ENCODE measurements around the gene MTMR3.
A peak's percentile ranks its signal among the peaks of the same experiment; 100 is the strongest.

The MTMR3 gene

GRCh38 chr22:29872144-29872893 is 10.7 kb upstream of the MTMR3 start:
- no peak overlapping the region for H3K4me3 ChIP-seq (ENCODE audit: low read depth, low read length)
- peak overlapping the region; percentile 32 for H3K9ac ChIP-seq (ENCODE audit: low read depth, low read length)

GRCh38 chr22:29872989-29873388 is 10.0 kb upstream of the MTMR3 start:
- no peak overlapping the region for H3K4me3 ChIP-seq (ENCODE audit: low read depth, low read length)
- no peaks in the 10 kb centered on the region for H3K36me3 ChIP-seq (ENCODE audit: control insufficient read depth, insufficient read depth, low read length)
- no peak overlapping the region for H3K9ac ChIP-seq (ENCODE audit: low read depth, low read length)
- H3K27me3 ChIP-seq (ENCODE audit: control insufficient read depth, insufficient read depth, low read length) = peaks cover 2% of the 10 kb centered on the region
- H3K4me1 ChIP-seq (ENCODE audit: control insufficient read depth, insufficient read depth, low read length) = peaks cover 13% of the 10 kb centered on the region
- no peaks in the 10 kb centered on the region for H3K9me3 ChIP-seq (ENCODE audit: control insufficient read depth, insufficient read depth, low read length)

More at GRCh38 chr22:29872144-29872893, 10.7 kb upstream of the MTMR3 start:
- Histone ChIP-seq H3K27me3 (ENCODE audit: control insufficient read depth, insufficient read depth, low read length) (no peaks in the 10 kb centered on the region), H3K36me3 (ENCODE audit: control insufficient read depth, insufficient read depth, low read length) (no peaks in the 10 kb centered on the region), H3K4me1 (ENCODE audit: control insufficient read depth, insufficient read depth, low read length) (peaks cover 13% of the 10 kb centered on the region), H3K9me3 (ENCODE audit: control insufficient read depth, insufficient read depth, low read length) (no peaks in the 10 kb centered on the region)

GRCh38 chr22:29873943-29874342 is 9.0 kb upstream of the MTMR3 start:
- Histone ChIP-seq H3K4me3 (ENCODE audit: low read depth, low read length) (no peak overlapping the region), H3K9ac (ENCODE audit: low read depth, low read length) (no peak overlapping the region), H3K4me1 (ENCODE audit: control insufficient read depth, insufficient read depth, low read length) (peaks cover 13% of the 10 kb centered on the region), H3K27me3 (ENCODE audit: control insufficient read depth, insufficient read depth, low read length) (peaks cover 2% of the 10 kb centered on the region), H3K36me3 (ENCODE audit: control insufficient read depth, insufficient read depth, low read length) (no peaks in the 10 kb centered on the region), H3K9me3 (ENCODE audit: control insufficient read depth, insufficient read depth, low read length) (no peaks in the 10 kb centered on the region)

GRCh38 chr22:29877620-29878019 is 5.4 kb upstream of the MTMR3 start:
- H3K27me3 ChIP-seq (ENCODE audit: control insufficient read depth, insufficient read depth, low read length) = peaks cover 2% of the 10 kb centered on the region
- H3K9ac ChIP-seq (ENCODE audit: low read depth, low read length) = no peak overlapping the region
- no peaks in the 10 kb centered on the region for H3K36me3 ChIP-seq (ENCODE audit: control insufficient read depth, insufficient read depth, low read length)
- H3K4me1 ChIP-seq (ENCODE audit: control insufficient read depth, insufficient read depth, low read length) = no peaks in the 10 kb centered on the region
- no peak overlapping the region for H3K4me3 ChIP-seq (ENCODE audit: low read depth, low read length)
- no peaks in the 10 kb centered on the region for H3K9me3 ChIP-seq (ENCODE audit: control insufficient read depth, insufficient read depth, low read length)

- Histone ChIP-seq H3K36me3 (ENCODE audit: control insufficient read depth, insufficient read depth, low read length) (no peaks in the 10 kb centered on the region), H3K4me1 (ENCODE audit: control insufficient read depth, insufficient read depth, low read length) (no peaks in the 10 kb centered on the region), H3K4me3 (ENCODE audit: low read depth, low read length) (no peak overlapping the region), H3K9ac (ENCODE audit: low read depth, low read length) (no peak overlapping the region), H3K27me3 (ENCODE audit: control insufficient read depth, insufficient read depth, low read length) (peaks cover 2% of the 10 kb centered on the region), H3K9me3 (ENCODE audit: control insufficient read depth, insufficient read depth, low read length) (no peaks in the 10 kb centered on the region)
Observed at GRCh38 chr22:29879753-29880152, 3.2 kb upstream of the MTMR3 start.

- H3K4me3 ChIP-seq (ENCODE audit: low read depth, low read length) = peak overlapping the region; percentile 26
- peaks cover under 1% of the 10 kb centered on the region for H3K27me3 ChIP-seq (ENCODE audit: control insufficient read depth, insufficient read depth, low read length)
- H3K9me3 ChIP-seq (ENCODE audit: control insufficient read depth, insufficient read depth, low read length) = no peaks in the 10 kb centered on the region
- no peak overlapping the region for H3K9ac ChIP-seq (ENCODE audit: low read depth, low read length)
- H3K36me3 ChIP-seq (ENCODE audit: control insufficient read depth, insufficient read depth, low read length) = no peaks in the 10 kb centered on the region
- H3K4me1 ChIP-seq (ENCODE audit: control insufficient read depth, insufficient read depth, low read length) = peaks cover 8% of the 10 kb centered on the region
Observed at GRCh38 chr22:29882716-29883044, 294 bp upstream of the MTMR3 start.

GRCh38 chr22:29883775-29884097 is 762 bp downstream of the MTMR3 start:
- H3K9ac ChIP-seq (ENCODE audit: low read depth, low read length) = peak overlapping the region; percentile 73
- no peaks in the 10 kb centered on the region for H3K9me3 ChIP-seq (ENCODE audit: control insufficient read depth, insufficient read depth, low read length)
- H3K36me3 ChIP-seq (ENCODE audit: control insufficient read depth, insufficient read depth, low read length) = no peaks in the 10 kb centered on the region
- peak overlapping the region; percentile 87 for H3K4me3 ChIP-seq (ENCODE audit: low read depth, low read length)
- no peaks in the 10 kb centered on the region for H3K27me3 ChIP-seq (ENCODE audit: control insufficient read depth, insufficient read depth, low read length)
- peaks cover 8% of the 10 kb centered on the region for H3K4me1 ChIP-seq (ENCODE audit: control insufficient read depth, insufficient read depth, low read length)

GRCh38 chr22:29885610-29886009 is 2.6 kb downstream of the MTMR3 start:
- peaks cover 8% of the 10 kb centered on the region for H3K4me1 ChIP-seq (ENCODE audit: control insufficient read depth, insufficient read depth, low read length)
- no peaks in the 10 kb centered on the region for H3K36me3 ChIP-seq (ENCODE audit: control insufficient read depth, insufficient read depth, low read length)
- no peaks in the 10 kb centered on the region for H3K9me3 ChIP-seq (ENCODE audit: control insufficient read depth, insufficient read depth, low read length)
- no peaks in the 10 kb centered on the region for H3K27me3 ChIP-seq (ENCODE audit: control insufficient read depth, insufficient read depth, low read length)
- no peak overlapping the region for H3K9ac ChIP-seq (ENCODE audit: low read depth, low read length)
- H3K4me3 ChIP-seq (ENCODE audit: low read depth, low read length) = no peak overlapping the region

- peaks cover 8% of the 10 kb centered on the region for H3K4me1 ChIP-seq (ENCODE audit: control insufficient read depth, insufficient read depth, low read length)
- H3K36me3 ChIP-seq (ENCODE audit: control insufficient read depth, insufficient read depth, low read length) = no peaks in the 10 kb centered on the region
- H3K27me3 ChIP-seq (ENCODE audit: control insufficient read depth, insufficient read depth, low read length) = no peaks in the 10 kb centered on the region
- H3K9ac ChIP-seq (ENCODE audit: low read depth, low read length) = no peak overlapping the region
- H3K9me3 ChIP-seq (ENCODE audit: control insufficient read depth, insufficient read depth, low read length) = no peaks in the 10 kb centered on the region
- no peak overlapping the region for H3K4me3 ChIP-seq (ENCODE audit: low read depth, low read length)
Observed at GRCh38 chr22:29886596-29886995, 3.6 kb downstream of the MTMR3 start.

GRCh38 chr22:29887358-29887757 is 4.4 kb downstream of the MTMR3 start:
- H3K9ac ChIP-seq (ENCODE audit: low read depth, low read length) = no peak overlapping the region
- H3K4me1 ChIP-seq (ENCODE audit: control insufficient read depth, insufficient read depth, low read length) = peaks cover 8% of the 10 kb centered on the region
- H3K36me3 ChIP-seq (ENCODE audit: control insufficient read depth, insufficient read depth, low read length) = no peaks in the 10 kb centered on the region
- H3K27me3 ChIP-seq (ENCODE audit: control insufficient read depth, insufficient read depth, low read length) = no peaks in the 10 kb centered on the region
- H3K4me3 ChIP-seq (ENCODE audit: low read depth, low read length) = no peak overlapping the region
- H3K9me3 ChIP-seq (ENCODE audit: control insufficient read depth, insufficient read depth, low read length) = no peaks in the 10 kb centered on the region

GRCh38 chr22:29890760-29891159 is 7.8 kb downstream of the MTMR3 start:
- Histone ChIP-seq H3K9me3 (ENCODE audit: control insufficient read depth, insufficient read depth, low read length) (no peaks in the 10 kb centered on the region), H3K27me3 (ENCODE audit: control insufficient read depth, insufficient read depth, low read length) (no peaks in the 10 kb centered on the region), H3K9ac (ENCODE audit: low read depth, low read length) (no peak overlapping the region), H3K36me3 (ENCODE audit: control insufficient read depth, insufficient read depth, low read length) (no peaks in the 10 kb centered on the region), H3K4me1 (ENCODE audit: control insufficient read depth, insufficient read depth, low read length) (peaks cover 3% of the 10 kb centered on the region), H3K4me3 (ENCODE audit: low read depth, low read length) (no peak overlapping the region)

GRCh38 chr22:29892315-29893156 is 9.6 kb downstream of the MTMR3 start:
- no peaks in the 10 kb centered on the region for H3K9me3 ChIP-seq (ENCODE audit: control insufficient read depth, insufficient read depth, low read length)
- no peak overlapping the region for H3K4me3 ChIP-seq (ENCODE audit: low read depth, low read length)
- no peaks in the 10 kb centered on the region for H3K36me3 ChIP-seq (ENCODE audit: control insufficient read depth, insufficient read depth, low read length)
- H3K9ac ChIP-seq (ENCODE audit: low read depth, low read length) = no peak overlapping the region
- H3K4me1 ChIP-seq (ENCODE audit: control insufficient read depth, insufficient read depth, low read length) = no peaks in the 10 kb centered on the region
- H3K27me3 ChIP-seq (ENCODE audit: control insufficient read depth, insufficient read depth, low read length) = no peaks in the 10 kb centered on the region

Measured in iPS-15b (cell line).